GM12878 (cell line): Measurements from ENCODE around the gene TANK. TPM values are rescaled to one million over a fixed set of nuclear protein-coding genes. Genes with fewer than 3 reads are reported as not detected.

Experiments
- BRCA1 ChIP-seq: IDR thresholded peaks from 2 replicates; pipeline ENCODE4 v1.6.1; 2011; ENCODE audit warnings: low read depth, low read length, improper control_type of control experiment
- EGR1 ChIP-seq, 2 experiments: IDR thresholded peaks; 1 replicate in 1 of 2; 2 replicates in 1 of 2; pipeline ENCODE4 v1.6.1; 2011 to 2012; ENCODE audit warnings: low read depth in 2 of 2, low read length in 2 of 2, borderline replicate concordance in 1 of 2, mild to moderate bottlenecking in 1 of 2, moderate library complexity in 1 of 2
- HDAC6 ChIP-seq: fragments of 200-600 bp; sonication (generic); IDR thresholded peaks from one replicate; pipeline ENCODE4 v1.8.0; 2017; ENCODE audit warnings: antibody characterized with exemption; ENCODE audit not compliant: unreplicated experiment
- HDGF ChIP-seq: fragments of 450-650 bp; IDR thresholded peaks from 2 replicates; pipeline ENCODE4 v1.6.1; 2016; ENCODE audit warnings: antibody characterized with exemption
- IKZF2 ChIP-seq, 2 experiments: fragments of 450-650 bp; IDR thresholded peaks; 2 replicates each; pipeline ENCODE4 v1.6.1; 2017; ENCODE audit warnings: mild to moderate bottlenecking in 2 of 2, moderate library complexity in 2 of 2
- MAX ChIP-seq: IDR thresholded peaks from 2 replicates; pipeline ENCODE4 v1.6.1; 2012; ENCODE audit warnings: low read depth, low read length, improper control_type of control experiment
- MYC ChIP-seq: IDR thresholded peaks from 2 replicates; pipeline ENCODE4 v1.6.1; 2011; ENCODE audit warnings: mild to moderate bottlenecking, low read length, moderate library complexity, inconsistent platforms; ENCODE audit not compliant: insufficient read depth, insufficient replicate concordance, insufficient read length, severe bottlenecking
- NR2C1 ChIP-seq: fragments of 450-650 bp; IDR thresholded peaks from 2 replicates; pipeline ENCODE4 v1.6.1; 2017; ENCODE audit warnings: antibody characterized with exemption, mild to moderate bottlenecking, moderate library complexity
- PAX5 ChIP-seq: IDR thresholded peaks from 2 replicates; pipeline ENCODE4 v1.6.1; 2011; ENCODE audit warnings: low read depth, low read length, borderline replicate concordance
- POU2F2 ChIP-seq: IDR thresholded peaks from 3 replicates; pipeline ENCODE4 v1.6.1; 2011; ENCODE audit warnings: low read depth, mild to moderate bottlenecking, low read length, borderline replicate concordance
- RUNX3 ChIP-seq: IDR thresholded peaks from 2 replicates; pipeline ENCODE4 v1.6.1; 2012; ENCODE audit warnings: low read length, inconsistent platforms
- TARDBP ChIP-seq: IDR thresholded peaks from 2 replicates; pipeline ENCODE4 v1.6.1; 2016; ENCODE audit warnings: borderline replicate concordance
- ZBTB33 ChIP-seq: fragments of 450-650 bp; IDR thresholded peaks from 2 replicates; pipeline ENCODE4 v1.6.1; 2017; ENCODE audit warnings: mild to moderate bottlenecking
- ZNF217 ChIP-seq: fragments of 450-650 bp; IDR thresholded peaks from 2 replicates; pipeline ENCODE4 v1.6.1; 2017; ENCODE audit warnings: antibody characterized with exemption, mild to moderate bottlenecking
- ZNF274 ChIP-seq: IDR thresholded peaks from one replicate; pipeline ENCODE4 v1.8.0; 2011; ENCODE audit not compliant: insufficient read length, insufficient read depth
- ZNF622 ChIP-seq: fragments of 450-650 bp; IDR thresholded peaks from 2 replicates; pipeline ENCODE4 v1.6.1; 2017; ENCODE audit warnings: mild to moderate bottlenecking, inconsistent platforms
- polyA plus RNA-seq, 11 experiments: library from polyadenylated mRNA; depleted of rRNA in 4 of 11; unstranded in 6 of 11; stranded (reverse) in 5 of 11; fragments of >200 nt; fragmentation: Nextera tagmentation in 4 of 11; fragmentation: Illumina TruSeq in 1 of 11; extraction: Ambion mirVana in 4 of 11; extraction: Trizol in 1 of 11; gene quantifications; 1 replicate in 1 of 11; 2 replicates in 10 of 11; pipeline versions ENCODE4 v1.2.1 to v1.2.3, GENCODE V29; 2011 to 2016; ENCODE audit warnings: inconsistent platforms in 2 of 11, missing spikeins in 2 of 11, low read depth in 1 of 11
- total RNA-seq, 4 experiments: library from RNA; depleted of rRNA in 3 of 4; stranded (reverse); fragments of >200 nt in 3 of 4; fragmentation: Illumina TruSeq in 1 of 4; extraction: Trizol in 1 of 4; gene quantifications; 2 replicates each; pipeline versions ENCODE4 v1.2.1 to v1.2.3, GENCODE V29; 2013 to 2021
- TF ChIP-seq, protein P1 (sequence below): fragments of 450-650 bp; IDR thresholded peaks from 2 replicates; pipeline ENCODE4 v1.6.1; 2018; ENCODE audit warnings: borderline replicate concordance, mild to moderate bottlenecking; ENCODE audit not compliant: partially characterized antibody
- TF ChIP-seq, protein P2 (sequence below): IDR thresholded peaks from 2 replicates; pipeline ENCODE4 v1.6.1; 2012; ENCODE audit warnings: mild to moderate bottlenecking, low read depth, low read length
- TF ChIP-seq, protein P3 (sequence below): fragments of 450-650 bp; formaldehyde crosslinking; IDR thresholded peaks from 2 replicates; pipeline ENCODE4 v1.5.0; 2022; ENCODE audit warnings: mild to moderate bottlenecking, missing genetic modification characterization

TANK gene
- total and polyA plus RNA-seq, 10 of the 15 experiments (the other 5 are each of a cell fraction or from before 2014, with no cell fraction given), result 48.6 to 127 (median 103) TPM

DNA sequence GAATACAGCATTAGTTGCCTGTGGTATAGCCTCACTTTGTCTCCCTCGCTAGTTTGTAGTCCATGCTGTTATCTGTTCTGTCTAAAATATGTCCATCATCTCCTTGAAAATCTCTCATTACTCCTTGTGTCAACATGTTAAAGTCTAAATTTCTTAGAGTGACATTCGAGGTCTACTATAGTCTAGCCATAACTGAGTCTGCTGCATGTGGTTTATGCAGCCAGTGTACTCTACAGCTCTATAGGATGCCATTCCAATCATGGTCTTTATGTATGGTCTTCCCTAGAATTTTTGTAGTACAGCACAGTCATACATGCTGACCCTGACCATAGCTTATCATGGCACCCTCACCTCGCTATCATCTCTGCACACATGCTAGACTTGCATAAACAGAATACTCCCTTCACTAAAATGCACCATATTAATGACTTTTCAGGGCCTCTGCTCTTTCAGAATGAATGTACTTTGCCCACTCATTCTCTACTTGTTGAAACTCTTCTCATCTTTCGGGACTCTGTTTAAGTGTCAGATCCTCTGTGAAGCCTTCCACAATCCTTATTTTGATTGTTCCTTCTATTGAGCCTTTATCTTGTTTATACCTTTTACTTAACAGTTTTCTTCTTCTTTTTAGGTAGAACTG is 12.8 kb downstream of the TANK start (continued):
- no peak for TF ChIP-seq ZBTB33
- peak; percentile 69; the same call in 1 of the 3 replicates for TF ChIP-seq POU2F2
- TF ChIP-seq TARDBP, result no peak
- no peak for TF ChIP-seq MYC
- no peak for TF ChIP-seq BRCA1
- no peak for TF ChIP-seq ZNF274
- TF ChIP-seq, protein P1, sequence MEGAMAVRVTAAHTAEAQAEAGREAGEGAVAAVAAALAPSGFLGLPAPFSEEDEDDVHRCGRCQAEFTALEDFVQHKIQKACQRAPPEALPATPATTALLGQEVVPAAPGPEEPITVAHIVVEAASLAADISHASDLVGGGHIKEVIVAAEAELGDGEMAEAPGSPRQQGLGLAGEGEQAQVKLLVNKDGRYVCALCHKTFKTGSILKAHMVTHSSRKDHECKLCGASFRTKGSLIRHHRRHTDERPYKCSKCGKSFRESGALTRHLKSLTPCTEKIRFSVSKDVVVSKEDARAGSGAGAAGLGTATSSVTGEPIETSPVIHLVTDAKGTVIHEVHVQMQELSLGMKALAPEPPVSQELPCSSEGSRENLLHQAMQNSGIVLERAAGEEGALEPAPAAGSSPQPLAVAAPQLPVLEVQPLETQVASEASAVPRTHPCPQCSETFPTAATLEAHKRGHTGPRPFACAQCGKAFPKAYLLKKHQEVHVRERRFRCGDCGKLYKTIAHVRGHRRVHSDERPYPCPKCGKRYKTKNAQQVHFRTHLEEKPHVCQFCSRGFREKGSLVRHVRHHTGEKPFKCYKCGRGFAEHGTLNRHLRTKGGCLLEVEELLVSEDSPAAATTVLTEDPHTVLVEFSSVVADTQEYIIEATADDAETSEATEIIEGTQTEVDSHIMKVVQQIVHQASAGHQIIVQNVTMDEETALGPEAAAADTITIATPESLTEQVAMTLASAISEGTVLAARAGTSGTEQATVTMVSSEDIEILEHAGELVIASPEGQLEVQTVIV, result no peak
- TF ChIP-seq NR2C1, result no peak
- TF ChIP-seq PAX5, result 0 out of 2 replicates have a peak, but pooled peaks have one; percentile 26
- TF ChIP-seq, protein P2, sequence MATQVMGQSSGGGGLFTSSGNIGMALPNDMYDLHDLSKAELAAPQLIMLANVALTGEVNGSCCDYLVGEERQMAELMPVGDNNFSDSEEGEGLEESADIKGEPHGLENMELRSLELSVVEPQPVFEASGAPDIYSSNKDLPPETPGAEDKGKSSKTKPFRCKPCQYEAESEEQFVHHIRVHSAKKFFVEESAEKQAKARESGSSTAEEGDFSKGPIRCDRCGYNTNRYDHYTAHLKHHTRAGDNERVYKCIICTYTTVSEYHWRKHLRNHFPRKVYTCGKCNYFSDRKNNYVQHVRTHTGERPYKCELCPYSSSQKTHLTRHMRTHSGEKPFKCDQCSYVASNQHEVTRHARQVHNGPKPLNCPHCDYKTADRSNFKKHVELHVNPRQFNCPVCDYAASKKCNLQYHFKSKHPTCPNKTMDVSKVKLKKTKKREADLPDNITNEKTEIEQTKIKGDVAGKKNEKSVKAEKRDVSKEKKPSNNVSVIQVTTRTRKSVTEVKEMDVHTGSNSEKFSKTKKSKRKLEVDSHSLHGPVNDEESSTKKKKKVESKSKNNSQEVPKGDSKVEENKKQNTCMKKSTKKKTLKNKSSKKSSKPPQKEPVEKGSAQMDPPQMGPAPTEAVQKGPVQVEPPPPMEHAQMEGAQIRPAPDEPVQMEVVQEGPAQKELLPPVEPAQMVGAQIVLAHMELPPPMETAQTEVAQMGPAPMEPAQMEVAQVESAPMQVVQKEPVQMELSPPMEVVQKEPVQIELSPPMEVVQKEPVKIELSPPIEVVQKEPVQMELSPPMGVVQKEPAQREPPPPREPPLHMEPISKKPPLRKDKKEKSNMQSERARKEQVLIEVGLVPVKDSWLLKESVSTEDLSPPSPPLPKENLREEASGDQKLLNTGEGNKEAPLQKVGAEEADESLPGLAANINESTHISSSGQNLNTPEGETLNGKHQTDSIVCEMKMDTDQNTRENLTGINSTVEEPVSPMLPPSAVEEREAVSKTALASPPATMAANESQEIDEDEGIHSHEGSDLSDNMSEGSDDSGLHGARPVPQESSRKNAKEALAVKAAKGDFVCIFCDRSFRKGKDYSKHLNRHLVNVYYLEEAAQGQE, result no peak
- TF ChIP-seq HDAC6, result no peak
- no peak for TF ChIP-seq ZNF622
- no peak for TF ChIP-seq MAX
- TF ChIP-seq RUNX3, result peak; percentile 51
- TF ChIP-seq IKZF2 (IDR thresholded peaks at IDR 0.05), result peak in 1 of 2 experiments; percentile 28; a peak in 1 of 4 replicates
- TF ChIP-seq ZNF217, result peak; percentile 84
- no peak for TF ChIP-seq EGR1 (IDR thresholded peaks at IDR 0.05; ENCODE audit: borderline replicate concordance in 1 of 2, low read depth in 2 of 2, low read length in 2 of 2)
- TF ChIP-seq, protein P3, sequence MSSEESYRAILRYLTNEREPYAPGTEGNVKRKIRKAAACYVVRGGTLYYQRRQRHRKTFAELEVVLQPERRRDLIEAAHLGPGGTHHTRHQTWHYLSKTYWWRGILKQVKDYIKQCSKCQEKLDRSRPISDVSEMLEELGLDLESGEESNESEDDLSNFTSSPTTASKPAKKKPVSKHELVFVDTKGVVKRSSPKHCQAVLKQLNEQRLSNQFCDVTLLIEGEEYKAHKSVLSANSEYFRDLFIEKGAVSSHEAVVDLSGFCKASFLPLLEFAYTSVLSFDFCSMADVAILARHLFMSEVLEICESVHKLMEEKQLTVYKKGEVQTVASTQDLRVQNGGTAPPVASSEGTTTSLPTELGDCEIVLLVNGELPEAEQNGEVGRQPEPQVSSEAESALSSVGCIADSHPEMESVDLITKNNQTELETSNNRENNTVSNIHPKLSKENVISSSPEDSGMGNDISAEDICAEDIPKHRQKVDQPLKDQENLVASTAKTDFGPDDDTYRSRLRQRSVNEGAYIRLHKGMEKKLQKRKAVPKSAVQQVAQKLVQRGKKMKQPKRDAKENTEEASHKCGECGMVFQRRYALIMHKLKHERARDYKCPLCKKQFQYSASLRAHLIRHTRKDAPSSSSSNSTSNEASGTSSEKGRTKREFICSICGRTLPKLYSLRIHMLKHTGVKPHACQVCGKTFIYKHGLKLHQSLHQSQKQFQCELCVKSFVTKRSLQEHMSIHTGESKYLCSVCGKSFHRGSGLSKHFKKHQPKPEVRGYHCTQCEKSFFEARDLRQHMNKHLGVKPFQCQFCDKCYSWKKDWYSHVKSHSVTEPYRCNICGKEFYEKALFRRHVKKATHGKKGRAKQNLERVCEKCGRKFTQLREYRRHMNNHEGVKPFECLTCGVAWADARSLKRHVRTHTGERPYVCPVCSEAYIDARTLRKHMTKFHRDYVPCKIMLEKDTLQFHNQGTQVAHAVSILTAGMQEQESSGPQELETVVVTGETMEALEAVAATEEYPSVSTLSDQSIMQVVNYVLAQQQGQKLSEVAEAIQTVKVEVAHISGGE (CRISPR knock-in tag), result no peak
- no peak for TF ChIP-seq HDGF
